ENCODE results near the gene KIF1A. TPM values are rescaled to one million over a fixed set of nuclear protein-coding genes. Genes with fewer than 3 reads are reported as not detected.

The KIF1A gene
- total and polyA plus RNA-seq, 2 of the 8 experiments (the other 6 are each of a cell fraction or from before 2014, with no cell fraction given): 61.3 to 281 TPM

DNA sequence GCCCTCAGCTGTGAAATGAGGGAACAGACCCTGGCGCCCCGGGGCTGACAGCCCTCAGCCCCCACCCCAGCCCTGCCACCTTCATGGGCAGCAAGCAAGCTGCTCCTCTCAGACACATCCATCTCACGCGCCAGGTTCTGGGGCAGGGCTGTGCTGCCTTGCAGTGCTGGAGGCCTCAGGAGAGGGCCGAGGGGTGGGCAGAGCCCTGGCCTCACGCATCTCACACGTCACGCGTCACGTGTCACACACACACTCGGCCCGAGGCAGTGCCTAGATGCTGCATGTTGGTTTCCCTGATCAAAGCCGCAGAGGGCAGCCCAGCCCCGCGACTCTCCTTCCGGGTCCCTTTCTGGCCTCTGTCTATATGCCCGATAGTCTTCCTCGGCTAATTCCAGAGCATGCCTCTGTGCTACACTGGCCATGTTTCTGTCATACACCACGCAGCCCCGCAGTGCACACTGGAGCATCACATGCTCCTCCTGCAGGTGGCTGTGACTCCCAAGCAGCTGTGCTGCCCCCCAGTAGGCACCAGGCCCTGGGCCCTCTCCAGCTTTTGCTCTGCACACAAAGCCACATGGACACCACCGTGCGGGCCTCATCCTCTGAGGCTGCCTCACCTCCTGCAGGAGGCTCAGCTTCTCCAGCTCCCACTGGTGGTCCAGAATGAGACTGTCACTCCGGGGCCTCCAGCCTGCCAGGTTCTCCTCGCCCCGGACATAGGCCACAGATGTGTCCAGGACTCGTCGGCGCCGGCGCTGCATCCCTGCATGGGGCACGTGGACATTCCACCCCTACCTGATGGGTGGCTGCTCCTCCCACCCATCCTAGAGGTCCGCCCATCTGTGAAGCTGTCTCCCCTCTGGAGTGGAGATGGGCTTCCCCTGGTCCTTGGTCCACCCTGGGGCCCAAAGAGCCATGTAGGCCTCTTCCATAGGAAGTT, 97.0 kb downstream of the KIF1A start (continued):
- TF ChIP-seq MAFK (IDR thresholded peaks at IDR 0.05; ENCODE audit: low read depth, low read length) (no peak), SAP30 (IDR thresholded peaks at IDR 0.05; ENCODE audit: insufficient read depth, insufficient replicate concordance, low read length) (no peak)
- TF ChIP-seq, protein P1, sequence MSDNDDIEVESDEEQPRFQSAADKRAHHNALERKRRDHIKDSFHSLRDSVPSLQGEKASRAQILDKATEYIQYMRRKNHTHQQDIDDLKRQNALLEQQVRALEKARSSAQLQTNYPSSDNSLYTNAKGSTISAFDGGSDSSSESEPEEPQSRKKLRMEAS (IDR thresholded peaks at IDR 0.05): no peak
- TF ChIP-seq, protein P2, sequence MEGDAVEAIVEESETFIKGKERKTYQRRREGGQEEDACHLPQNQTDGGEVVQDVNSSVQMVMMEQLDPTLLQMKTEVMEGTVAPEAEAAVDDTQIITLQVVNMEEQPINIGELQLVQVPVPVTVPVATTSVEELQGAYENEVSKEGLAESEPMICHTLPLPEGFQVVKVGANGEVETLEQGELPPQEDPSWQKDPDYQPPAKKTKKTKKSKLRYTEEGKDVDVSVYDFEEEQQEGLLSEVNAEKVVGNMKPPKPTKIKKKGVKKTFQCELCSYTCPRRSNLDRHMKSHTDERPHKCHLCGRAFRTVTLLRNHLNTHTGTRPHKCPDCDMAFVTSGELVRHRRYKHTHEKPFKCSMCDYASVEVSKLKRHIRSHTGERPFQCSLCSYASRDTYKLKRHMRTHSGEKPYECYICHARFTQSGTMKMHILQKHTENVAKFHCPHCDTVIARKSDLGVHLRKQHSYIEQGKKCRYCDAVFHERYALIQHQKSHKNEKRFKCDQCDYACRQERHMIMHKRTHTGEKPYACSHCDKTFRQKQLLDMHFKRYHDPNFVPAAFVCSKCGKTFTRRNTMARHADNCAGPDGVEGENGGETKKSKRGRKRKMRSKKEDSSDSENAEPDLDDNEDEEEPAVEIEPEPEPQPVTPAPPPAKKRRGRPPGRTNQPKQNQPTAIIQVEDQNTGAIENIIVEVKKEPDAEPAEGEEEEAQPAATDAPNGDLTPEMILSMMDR (IDR thresholded peaks at IDR 0.05; ENCODE audit: control extremely low read depth in 1 of 3, insufficient read depth in 1 of 3, low read depth in 1 of 3, low read length in 3 of 3): no peak
- TF ChIP-seq, protein P3, sequence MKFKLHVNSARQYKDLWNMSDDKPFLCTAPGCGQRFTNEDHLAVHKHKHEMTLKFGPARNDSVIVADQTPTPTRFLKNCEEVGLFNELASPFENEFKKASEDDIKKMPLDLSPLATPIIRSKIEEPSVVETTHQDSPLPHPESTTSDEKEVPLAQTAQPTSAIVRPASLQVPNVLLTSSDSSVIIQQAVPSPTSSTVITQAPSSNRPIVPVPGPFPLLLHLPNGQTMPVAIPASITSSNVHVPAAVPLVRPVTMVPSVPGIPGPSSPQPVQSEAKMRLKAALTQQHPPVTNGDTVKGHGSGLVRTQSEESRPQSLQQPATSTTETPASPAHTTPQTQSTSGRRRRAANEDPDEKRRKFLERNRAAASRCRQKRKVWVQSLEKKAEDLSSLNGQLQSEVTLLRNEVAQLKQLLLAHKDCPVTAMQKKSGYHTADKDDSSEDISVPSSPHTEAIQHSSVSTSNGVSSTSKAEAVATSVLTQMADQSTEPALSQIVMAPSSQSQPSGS (IDR thresholded peaks at IDR 0.05; ENCODE audit: low read length): no peak
